Body of pancreas (tissue), 4 donors: ENCODE data around the gene ASAP2.

Experiments
- CTCF ChIP-seq, 7 experiments: fragments of 450-650 bp in 4 of 7; fragments of 200-600 bp in 3 of 7; sonication (generic) in 3 of 7; IDR thresholded peaks; one replicate each; pipeline ENCODE4 v1.5.1; 2016 to 2019; ENCODE audit warnings: antibody characterized with exemption in 7 of 7
- POLR2A ChIP-seq, 3 donors: fragments of 450-650 bp; IDR thresholded peaks; one replicate each; pipeline ENCODE4 v1.6.1; 2016; ENCODE audit warnings: antibody characterized with exemption in 3 of 3, mild to moderate bottlenecking in 2 of 3

- TF ChIP-seq CTCF (IDR thresholded peaks at IDR 0.05) = no peak
- no peak for TF ChIP-seq POLR2A (IDR thresholded peaks at IDR 0.05)
Measured at GRCh38 chr2:9203876-9204275, 2.7 kb upstream of the ASAP2 start.
